ENCODE data around the gene CENPM. TPM values are rescaled to one million over a fixed set of nuclear protein-coding genes. Genes with fewer than 3 reads are reported as not detected.
A peak's percentile ranks its signal among the peaks of the same experiment; 100 is the strongest.

The CENPM gene
- total RNA-seq, 1 donor from 2014 or later: not detected

- peaks cover 15% of the 10 kb centered on the region for H3K27me3 ChIP-seq
- no peak overlapping the region for H3K4me3 ChIP-seq
- no peak for TF ChIP-seq CTCF (IDR thresholded peaks at IDR 0.05)
- intact Hi-C loops (cut with DNase I): no loop called here
- H3K4me1 ChIP-seq: peaks cover 0 to 2% of the 10 kb centered on the region in 2 donors
- H3K36me3 ChIP-seq: no peaks in the 10 kb centered on the region
- no peak overlapping the region for H3K27ac ChIP-seq
- no peaks in the 10 kb centered on the region for H3K9me3 ChIP-seq
- DNase-seq (ENCODE audit: low spot score in 2 of 2): no peak
Observed at GRCh38 chr22:41928593-41929417, 18.1 kb downstream of the CENPM start.

- Histone ChIP-seq H3K9me3 (no peaks in the 10 kb centered on the region), H3K4me3 (no peak overlapping the region), H3K27me3 (peaks cover 15% of the 10 kb centered on the region), H3K36me3 (no peaks in the 10 kb centered on the region), H3K4me1 (peaks cover 0 to 2% of the 10 kb centered on the region in 2 donors), H3K27ac (no peak overlapping the region)
- TF ChIP-seq CTCF (IDR thresholded peaks at IDR 0.05): no peak
- no peak for DNase-seq (ENCODE audit: low spot score in 2 of 2)
- intact Hi-C loops (cut with DNase I): no loop called here
Observed at GRCh38 chr22:41927813-41928212, 19.1 kb downstream of the CENPM start.

- peak in 2 of 3 experiments; percentile 29 to 40 for TF ChIP-seq CTCF (IDR thresholded peaks at IDR 0.05)
- Histone ChIP-seq H3K4me3 (peak overlapping the region; percentile 35 to 56), H3K9me3 (no peaks in the 10 kb centered on the region), H3K36me3 (no peaks in the 10 kb centered on the region), H3K27me3 (peaks cover 15% of the 10 kb centered on the region), H3K4me1 (peaks cover 0 to 2% of the 10 kb centered on the region in 2 donors), H3K27ac (no peak overlapping the region)
- DNase-seq (ENCODE audit: low spot score in 2 of 2): no peak
- intact Hi-C loops (cut with DNase I): no loop called here
Observed at GRCh38 chr22:41925783-41926460, 21.0 kb downstream of the CENPM start.

GRCh38 chr22:41923595-41924276, 23.2 kb downstream of the CENPM start:
- no peaks in the 10 kb centered on the region for H3K9me3 ChIP-seq
- no peak overlapping the region for H3K27ac ChIP-seq
- H3K36me3 ChIP-seq: no peaks in the 10 kb centered on the region
- intact Hi-C loops (cut with DNase I): no loop called here
- no peak for TF ChIP-seq CTCF (IDR thresholded peaks at IDR 0.05)
- peaks cover 15% of the 10 kb centered on the region for H3K27me3 ChIP-seq
- no peak for DNase-seq (ENCODE audit: low spot score in 2 of 2)
- H3K4me3 ChIP-seq: no peak overlapping the region
- peaks cover 2 to 9% of the 10 kb centered on the region in 2 donors for H3K4me1 ChIP-seq

GRCh38 chr22:41922940-41923594, 23.9 kb downstream of the CENPM start:
- Histone ChIP-seq H3K4me1 (peaks cover 2 to 9% of the 10 kb centered on the region in 2 donors), H3K27ac (no peak overlapping the region), H3K27me3 (peaks cover 15% of the 10 kb centered on the region), H3K4me3 (no peak overlapping the region), H3K36me3 (no peaks in the 10 kb centered on the region), H3K9me3 (no peaks in the 10 kb centered on the region)
- TF ChIP-seq CTCF (IDR thresholded peaks at IDR 0.05): no peak
- DNase-seq (ENCODE audit: low spot score in 2 of 2): no peak
- intact Hi-C loops (cut with DNase I): no loop called here

Measured in ascending aorta (tissue), 2 donors.